A549 (cell line): Measurements from ENCODE around the gene LBHD1. TPM values are rescaled to one million over a fixed set of nuclear protein-coding genes. Genes with fewer than 3 reads are reported as not detected.
"Not testable (repeated sequence)": the region's sequence is repeated elsewhere in the genome, so short reads cannot be mapped to it uniquely, and the experiment has no call there.

ENCODE experiments used
- ATAC-seq, 2 experiments: fragments of 200-7000 bp in 1 of 2; fragments of >200 bp in 1 of 2; cut with Nextera tagmentation in 1 of 2; cut with Tn5 transposase in 1 of 2; 3 replicates each; pipeline versions ENCODE4 v1.8.0 to v1.9.1; 2018 to 2020; ENCODE audit warnings: mild to moderate bottlenecking in 1 of 2, moderate library complexity in 1 of 2
- CTCF ChIA-PET: fragments of 300-600 bp; sonication (Branson Sonifier 250); formaldehyde crosslinking; extraction: SDS; loops from one replicate; lab custom pipeline; 2021; ENCODE audit warnings: antibody characterized with exemption, inconsistent platforms; lab: Yijun Ruan, JAX
- POLR2A ChIA-PET: fragments of 350-600 bp; formaldehyde crosslinking; extraction: SDS; loops from one replicate; lab custom pipeline; 2021; ENCODE audit warnings: antibody characterized with exemption, inconsistent platforms; lab: Yijun Ruan, JAX
- DNase-seq, 2 experiments: peaks; one replicate each; pipeline versions ENCODE4 v3.0.0 to v3.0.0-alpha.2; 2011 to 2016; ENCODE audit warnings: low read depth in 1 of 2, low spot score in 1 of 2
- FAIRE-seq: peaks from 2 replicates; lab custom pipeline; 2011; peaks lifted over from hg19 to GRCh38; lab: Jason Lieb, UNC
- H3K27ac ChIP-seq, 2 experiments: fragments of >200 bp; sonication (Bioruptor Twin); formaldehyde crosslinking; 3 replicates each; pipeline ENCODE4 v1.5.1; 2016 to 2017
- H3K4me1 ChIP-seq: fragments of >200 bp; sonication (Bioruptor Twin); formaldehyde crosslinking; 3 replicates; pipeline ENCODE4 v1.6.1; 2016
- H3K4me2 ChIP-seq: fragments of >200 bp; sonication (Bioruptor Twin); formaldehyde crosslinking; 3 replicates; pipeline ENCODE4 v1.6.1; 2016
- H3K4me3 ChIP-seq: fragments of >200 bp; sonication (Bioruptor Twin); formaldehyde crosslinking; 3 replicates; pipeline ENCODE4 v1.5.1; 2016
- H3K9me3 ChIP-seq: fragments of >200 bp; sonication (Bioruptor Twin); formaldehyde crosslinking; 3 replicates; pipeline ENCODE4 v1.6.1; 2016
- CEBPB ChIP-seq, 2 experiments: fragments of >200 bp in 1 of 2; sonication (Bioruptor Twin) in 1 of 2; formaldehyde crosslinking in 1 of 2; IDR thresholded peaks; 2 replicates each; pipeline ENCODE4 v1.6.1; 2012 to 2016
- EHMT2 ChIP-seq: fragments of 200-600 bp; sonication (generic); IDR thresholded peaks from 2 replicates; pipeline ENCODE4 v1.6.1; 2016; ENCODE audit warnings: antibody characterized with exemption, low read depth, mild to moderate bottlenecking, moderate library complexity
- FOSL2 ChIP-seq, 2 experiments: fragments of 450-650 bp in 1 of 2; fragments of >200 bp in 1 of 2; sonication (Bioruptor Twin) in 1 of 2; formaldehyde crosslinking; IDR thresholded peaks; 2 replicates each; pipeline versions ENCODE4 v1.5.0 to v1.6.1; 2016 to 2020; ENCODE audit warnings: mild to moderate bottlenecking in 1 of 2, moderate library complexity in 1 of 2
- HMGXB4 ChIP-seq: fragments of 250-450 bp; sonication (Bioruptor Pico); IDR thresholded peaks from 2 replicates; pipeline ENCODE4 v1.5.0; 2021; ENCODE audit warnings: mild to moderate bottlenecking, moderate library complexity, borderline replicate concordance
- HOXB13 ChIP-seq: fragments of 250-450 bp; sonication (Bioruptor Pico); IDR thresholded peaks from 2 replicates; pipeline ENCODE4 v1.5.0; 2020; ENCODE audit warnings: low read depth, mild to moderate bottlenecking, moderate library complexity
- KDM1A ChIP-seq: fragments of 200-600 bp; sonication (generic); IDR thresholded peaks from 2 replicates; pipeline ENCODE4 v1.6.1; 2016; ENCODE audit warnings: low read depth, mild to moderate bottlenecking
- MYC ChIP-seq: IDR thresholded peaks from 2 replicates; pipeline ENCODE4 v1.6.1; 2012; ENCODE audit warnings: mild to moderate bottlenecking, inconsistent platforms, low read length, improper control_type of control experiment, borderline replicate concordance
- NPAS2 ChIP-seq: fragments of 250-450 bp; sonication (Bioruptor Pico); IDR thresholded peaks from 2 replicates; pipeline ENCODE4 v1.8.0; 2022; ENCODE audit warnings: mild to moderate bottlenecking, moderate library complexity, borderline replicate concordance
- POLR2A ChIP-seq: IDR thresholded peaks from 2 replicates; pipeline ENCODE4 v1.6.1; 2012; ENCODE audit warnings: mild to moderate bottlenecking, low read length
- RAD21 ChIP-seq, 2 experiments: fragments of >200 bp in 1 of 2; sonication (Bioruptor Twin) in 1 of 2; formaldehyde crosslinking in 1 of 2; IDR thresholded peaks in 1 of 2; conservative IDR thresholded peaks in 1 of 2; 2 replicates in 1 of 2; 3 replicates in 1 of 2; pipeline ENCODE4 v1.6.1; 2012 to 2018; ENCODE audit warnings: inconsistent platforms in 1 of 2
- RARB ChIP-seq: fragments of 250-450 bp; sonication (Bioruptor Pico); IDR thresholded peaks from 2 replicates; pipeline ENCODE4 v1.8.0; 2021; ENCODE audit warnings: mild to moderate bottlenecking, moderate library complexity
- RCOR1 ChIP-seq: fragments of 150-350 bp; IDR thresholded peaks from 2 replicates; pipeline ENCODE4 v1.6.1; 2014; ENCODE audit warnings: antibody characterized with exemption, low read length, low read depth
- SMC3 ChIP-seq: fragments of >200 bp; sonication (Bioruptor Twin); formaldehyde crosslinking; IDR thresholded peaks from 3 replicates; pipeline ENCODE4 v1.6.1; 2018; ENCODE audit warnings: inconsistent platforms
- TFCP2L1 ChIP-seq: fragments of 250-450 bp; sonication (Bioruptor Pico); IDR thresholded peaks from 2 replicates; pipeline ENCODE4 v1.5.0; 2021; ENCODE audit warnings: mild to moderate bottlenecking
- ZFP36 ChIP-seq: fragments of 450-650 bp; IDR thresholded peaks from 2 replicates; pipeline ENCODE4 v1.6.1; 2014; ENCODE audit warnings: borderline replicate concordance; ENCODE audit not compliant: partially characterized antibody
- WGBS: methylation state at CpG from one replicate; pipeline ENCODE4 v1.1.6; 2017; ENCODE audit errors: missing lambda C conversion rate; 5-methylcytosine and 5-hydroxymethylcytosine counted together
- polyA plus RNA-seq, 4 experiments: library from polyadenylated mRNA; depleted of rRNA in 3 of 4; stranded (reverse); fragments of >200 nt; fragmentation: RNase III in 1 of 4; extraction: RNeasy Plus Mini Kit Qiagen cat#74134 plus additional on column Dnase treatment in 1 of 4; gene quantifications; 2 replicates in 3 of 4; 3 replicates in 1 of 4; pipeline ENCODE4 v1.2.3, GENCODE V29; 2011 to 2017
- TF ChIP-seq, protein P1 (sequence below): fragments of >200 bp; sonication (Bioruptor Twin); formaldehyde crosslinking; IDR thresholded peaks from 3 replicates; pipeline ENCODE4 v1.5.1; 2016

Gene LBHD1
- polyA plus RNA-seq, 2 of the 4 experiments (the other 2 are of a cell fraction), result 4.1 to 6.8 TPM

DNA sequence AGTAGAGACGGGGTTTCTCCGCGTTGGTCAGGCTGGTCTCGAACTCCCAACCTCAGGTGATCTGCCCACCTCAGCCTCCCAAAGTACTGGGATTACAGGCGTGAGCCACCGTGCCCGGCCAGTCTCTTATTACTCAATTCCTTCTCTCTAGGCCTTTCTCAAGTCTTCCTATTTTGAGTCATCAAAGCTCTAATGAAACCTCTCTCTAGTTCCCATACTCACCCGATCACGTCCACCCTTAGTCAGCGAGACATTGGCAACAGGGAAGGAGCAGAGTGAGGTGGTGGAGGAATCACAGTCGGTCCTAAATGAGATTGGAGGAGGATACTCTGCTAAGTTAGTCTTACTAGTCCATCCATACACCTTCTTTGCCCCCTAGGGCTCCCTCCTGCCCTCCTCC lies 30.2 kb upstream of the LBHD1 start:
- WGBS, result 93% methylated on average over 11 of the region's 11 CpGs

GRCh38 chr11:62694455-62695167 lies 22.5 kb upstream of the LBHD1 start:
- ATAC-seq, result peak; percentile 75 to 88
- peaks cover 2% of the 10 kb centered on the region; the same call in 1 of the 3 replicates for H3K4me1 ChIP-seq
- no peaks in the 10 kb centered on the region for H3K9me3 ChIP-seq
- no peak overlapping the region for H3K4me3 ChIP-seq
- DNase-seq, result peak; percentile 68 to 87
- TF ChIP-seq NPAS2 (CRISPR knock-in tag), result no peak
- TF ChIP-seq RARB (CRISPR knock-in tag), result no peak
- no peak for TF ChIP-seq HMGXB4
- TF ChIP-seq RCOR1, result no peak
- no peak for TF ChIP-seq TFCP2L1
- TF ChIP-seq SMC3, result peak; percentile 60
- TF ChIP-seq CEBPB (IDR thresholded peaks at IDR 0.05), result no peak
- TF ChIP-seq RAD21 (conservative IDR thresholded peaks at IDR 0.05 in 1 of 2, IDR thresholded peaks at IDR 0.05 in 1 of 2), result peak; percentile 52 to 63
- TF ChIP-seq, protein P1, sequence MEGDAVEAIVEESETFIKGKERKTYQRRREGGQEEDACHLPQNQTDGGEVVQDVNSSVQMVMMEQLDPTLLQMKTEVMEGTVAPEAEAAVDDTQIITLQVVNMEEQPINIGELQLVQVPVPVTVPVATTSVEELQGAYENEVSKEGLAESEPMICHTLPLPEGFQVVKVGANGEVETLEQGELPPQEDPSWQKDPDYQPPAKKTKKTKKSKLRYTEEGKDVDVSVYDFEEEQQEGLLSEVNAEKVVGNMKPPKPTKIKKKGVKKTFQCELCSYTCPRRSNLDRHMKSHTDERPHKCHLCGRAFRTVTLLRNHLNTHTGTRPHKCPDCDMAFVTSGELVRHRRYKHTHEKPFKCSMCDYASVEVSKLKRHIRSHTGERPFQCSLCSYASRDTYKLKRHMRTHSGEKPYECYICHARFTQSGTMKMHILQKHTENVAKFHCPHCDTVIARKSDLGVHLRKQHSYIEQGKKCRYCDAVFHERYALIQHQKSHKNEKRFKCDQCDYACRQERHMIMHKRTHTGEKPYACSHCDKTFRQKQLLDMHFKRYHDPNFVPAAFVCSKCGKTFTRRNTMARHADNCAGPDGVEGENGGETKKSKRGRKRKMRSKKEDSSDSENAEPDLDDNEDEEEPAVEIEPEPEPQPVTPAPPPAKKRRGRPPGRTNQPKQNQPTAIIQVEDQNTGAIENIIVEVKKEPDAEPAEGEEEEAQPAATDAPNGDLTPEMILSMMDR, result peak; percentile 61
- WGBS, result 58% methylated on average over 14 of the region's 14 CpGs
- FAIRE-seq, result no peak
- H3K27ac ChIP-seq, result no peak overlapping the region
- CTCF ChIA-PET, result interaction anchor here (0.6 to 9.8 kb wide), 21 partner anchors 8 to 317 kb away, joined by 3 to 126 read pairs (median 4); partner anchors contain the start of genes B3GAT3, BSCL2, GNG3 and HNRNPUL2
- POLR2A ChIA-PET, result interaction anchor here (1.0 to 1.4 kb wide), 3 partner anchors 30 to 103 kb away, joined by 3 to 7 read pairs (median 4); partner anchors contain the start of genes C11orf98, CSKMT, INTS5 and TUT1
- H3K4me2 ChIP-seq, result no peak overlapping the region

More for the DNA sequence above, 30.2 kb upstream of the LBHD1 start:
- CTCF ChIA-PET, result interaction anchor here (1.1 to 4.5 kb wide), 4 partner anchors 8 to 21 kb away, joined by 3 to 39 read pairs (median 10); no protein-coding TSS in a partner anchor
- ATAC-seq (no peak), FAIRE-seq (no peak), DNase-seq (no peak)
- H3K4me1 ChIP-seq, result peaks cover 12% of the 10 kb centered on the region
- no peak overlapping the region for H3K4me2 ChIP-seq
- no peaks in the 10 kb centered on the region for H3K9me3 ChIP-seq
- no peak overlapping the region for H3K4me3 ChIP-seq
- TF ChIP-seq EHMT2, result no peak
- TF ChIP-seq RAD21 (conservative IDR thresholded peaks at IDR 0.05 in 1 of 2, IDR thresholded peaks at IDR 0.05 in 1 of 2), result no peak
- no peak for TF ChIP-seq POLR2A
- TF ChIP-seq MYC, result no peak
- no peak for TF ChIP-seq KDM1A
- TF ChIP-seq ZFP36, result no peak
- no peak for TF ChIP-seq HOXB13 (CRISPR knock-in tag)
- TF ChIP-seq RARB (CRISPR knock-in tag), result no peak
- no peak for TF ChIP-seq FOSL2 (IDR thresholded peaks at IDR 0.05)
- TF ChIP-seq FOSL2 (CRISPR knock-in tag; IDR thresholded peaks at IDR 0.05), result no peak
- no peak overlapping the region for H3K27ac ChIP-seq
- POLR2A ChIA-PET, result interaction anchor here (1.6 to 1.8 kb wide), 2 partner anchors 25 to 37 kb away, joined by 4 to 6 read pairs; partner anchors contain the start of genes C11orf98, CSKMT, HNRNPUL2 and TTC9C

DNA sequence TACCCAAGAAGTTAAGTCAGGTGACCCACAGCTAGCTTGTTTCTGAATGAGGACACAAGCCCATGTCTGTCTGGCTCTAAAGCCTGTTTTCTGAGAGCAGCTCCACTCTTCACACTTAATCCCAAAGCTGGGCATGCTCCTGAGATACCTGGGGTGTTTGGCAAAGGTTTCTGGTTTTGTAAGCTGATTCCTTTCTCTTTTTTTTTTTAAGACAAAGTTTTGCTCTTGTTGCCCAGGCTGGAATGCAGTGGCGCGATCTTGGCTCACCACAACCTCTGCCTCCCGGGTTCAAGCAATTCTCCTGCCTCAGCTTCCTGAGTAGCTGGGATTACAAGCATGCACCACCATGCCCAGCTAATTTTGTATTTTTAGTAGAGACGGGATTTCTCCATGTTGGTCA lies 21.6 kb upstream of the LBHD1 start:
- FAIRE-seq, result not testable (repeated sequence)

More for the DNA sequence above, 21.6 kb upstream of the LBHD1 start:
- H3K27ac ChIP-seq, H3K4me2 ChIP-seq, H3K4me3 ChIP-seq, H3K4me1 ChIP-seq, H3K9me3 ChIP-seq, DNase-seq, ATAC-seq: not testable (repeated sequence)
- ChIA-PET POLR2A (interaction anchor here (0.8 to 1.4 kb wide), 2 partner anchors 25 to 29 kb away, joined by 3 to 7 read pairs; partner anchors contain the start of genes C11orf98 and CSKMT), CTCF (interaction anchor here (0.7 to 9.8 kb wide), 15 partner anchors 9 to 316 kb away, joined by 3 to 126 read pairs (median 4); partner anchors contain the start of genes BSCL2, GNG3, HNRNPUL2 and LBHD1)
- WGBS, result 73% methylated on average over 4 of the region's 4 CpGs
